Stimulated activated CD8-positive, alpha-beta memory T cell treated with anti-CD3 and anti-CD28 coated beads, Interleukin-12 subunit alpha, Interleukin-12 subunit beta, amount 100 ng/mL, for 24 hours (primary cell): ENCODE data around the gene BAZ1B.
A peak's percentile ranks its signal among the peaks of the same experiment; 100 is the strongest.
"Not testable (repeated sequence)": the region's sequence is repeated elsewhere in the genome, so short reads cannot be mapped to it uniquely, and the experiment has no call there.

ENCODE experiments used
- DNase-seq: peaks from one replicate; pipeline ENCODE4 v3.0.0-alpha.2; 2020; ENCODE audit errors: extremely low read depth

BAZ1B gene

GRCh38 chr7:73538510-73538909 is 16.4 kb upstream of the BAZ1B start:
- not testable (repeated sequence) for DNase-seq

DNA sequence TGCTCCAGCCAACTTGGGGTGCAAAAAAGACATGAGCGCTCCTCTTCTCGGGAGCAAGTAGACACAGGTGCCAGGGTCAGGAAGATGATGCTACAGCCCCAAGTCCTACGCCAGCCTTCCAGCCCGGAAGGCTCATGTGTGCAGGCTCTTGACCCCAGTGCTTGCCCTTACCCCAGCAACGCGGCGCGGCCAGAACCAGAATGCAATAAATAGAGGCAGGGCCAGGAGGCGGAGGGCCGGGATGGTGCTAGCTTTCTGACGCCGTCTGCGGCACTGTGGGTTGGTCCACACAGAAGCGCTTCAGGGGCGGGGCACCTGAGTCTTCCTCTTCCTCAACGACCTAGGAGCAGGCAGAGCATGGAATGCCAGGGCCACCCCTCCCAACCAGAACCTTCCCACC is 15.0 kb upstream of the BAZ1B start:
- no peak for DNase-seq

- DNase-seq, result no peak
Measured at GRCh38 chr7:73536479-73536878, 14.4 kb upstream of the BAZ1B start.

GRCh38 chr7:73535918-73536317 is 13.8 kb upstream of the BAZ1B start:
- DNase-seq, result not testable (repeated sequence)

GRCh38 chr7:73533742-73534141 is 11.6 kb upstream of the BAZ1B start:
- DNase-seq, result no peak

DNA sequence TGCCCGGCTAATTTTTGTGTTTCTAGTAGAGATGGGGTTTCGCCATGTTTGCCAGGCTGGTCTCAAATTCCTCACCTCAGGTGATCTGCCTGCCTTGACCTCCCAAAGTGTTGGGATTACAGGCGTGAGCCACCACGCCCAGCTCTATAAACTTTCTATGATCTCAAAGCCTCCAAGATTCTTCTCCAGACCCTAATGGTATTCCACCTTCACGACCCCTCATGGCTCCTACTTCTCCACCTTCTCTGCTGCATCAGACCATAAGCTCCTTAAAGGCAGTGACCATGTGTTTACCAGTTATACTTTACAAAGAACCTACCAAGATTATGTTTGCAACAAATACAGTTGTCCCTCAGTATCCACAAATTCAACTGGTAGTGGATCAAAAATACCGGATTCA is 10.1 kb upstream of the BAZ1B start:
- no peak for DNase-seq

GRCh38 chr7:73530800-73531199 is 8.7 kb upstream of the BAZ1B start:
- DNase-seq, result no peak

DNA sequence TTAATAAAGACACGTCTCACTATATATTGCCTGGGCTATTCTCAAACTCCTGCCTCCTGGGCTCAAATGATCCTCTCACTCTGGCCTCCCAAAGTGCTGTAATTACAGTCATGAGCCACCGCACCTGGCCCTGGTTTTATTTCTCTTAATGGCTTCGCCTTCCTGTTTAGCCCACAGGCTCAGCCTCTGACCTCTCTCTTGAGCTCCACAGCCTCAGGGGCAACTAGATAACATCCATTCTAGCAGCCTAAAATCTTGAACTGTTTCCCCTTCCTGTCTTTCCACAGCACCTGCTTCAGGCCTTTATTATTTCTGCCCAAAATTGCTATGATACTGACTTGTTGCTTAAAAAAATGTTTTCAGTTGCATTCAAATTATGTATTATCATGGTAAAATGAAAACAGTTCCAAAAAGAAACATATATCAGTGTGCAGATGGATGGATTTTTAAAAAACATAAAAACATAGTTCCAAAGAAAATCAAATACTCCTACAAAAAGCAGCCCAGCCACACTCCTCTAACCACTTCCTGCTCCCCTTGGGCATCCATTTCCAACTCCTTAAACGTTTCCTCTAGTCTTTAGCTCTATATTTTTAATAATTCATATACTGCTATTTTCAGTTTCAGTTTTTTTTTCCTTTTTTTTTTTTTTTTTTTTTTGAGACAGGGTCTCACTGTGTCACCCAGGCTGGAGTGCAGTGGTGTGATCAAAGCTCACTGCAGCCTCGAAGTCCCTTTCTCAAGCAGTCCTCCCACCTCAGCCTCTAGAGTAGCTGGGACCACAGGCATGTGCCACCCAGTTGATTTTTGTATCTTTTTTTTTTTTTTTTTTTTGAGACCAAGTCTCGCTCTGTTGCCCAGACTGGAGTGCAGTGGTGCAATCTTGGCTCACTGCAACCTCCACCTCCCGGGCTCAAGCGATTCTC is 5.1 kb upstream of the BAZ1B start:
- DNase-seq, result no peak

- DNase-seq, result not testable (repeated sequence)
Measured at GRCh38 chr7:73526158-73526494, 4.0 kb upstream of the BAZ1B start.

GRCh38 chr7:73521636-73522104 is 423 bp downstream of the BAZ1B start:
- peak; percentile 40 for DNase-seq

GRCh38 chr7:73520673-73521635 is 1.1 kb downstream of the BAZ1B start:
- DNase-seq, result no peak

- no peak for DNase-seq
Measured at GRCh38 chr7:73519867-73520672, 2.0 kb downstream of the BAZ1B start.

- DNase-seq, result no peak
Measured at GRCh38 chr7:73518470-73518869, 3.6 kb downstream of the BAZ1B start.

- no peak for DNase-seq
Measured at GRCh38 chr7:73517241-73517995, 4.7 kb downstream of the BAZ1B start.

GRCh38 chr7:73515178-73515577 is 6.9 kb downstream of the BAZ1B start:
- DNase-seq, result no peak

DNA sequence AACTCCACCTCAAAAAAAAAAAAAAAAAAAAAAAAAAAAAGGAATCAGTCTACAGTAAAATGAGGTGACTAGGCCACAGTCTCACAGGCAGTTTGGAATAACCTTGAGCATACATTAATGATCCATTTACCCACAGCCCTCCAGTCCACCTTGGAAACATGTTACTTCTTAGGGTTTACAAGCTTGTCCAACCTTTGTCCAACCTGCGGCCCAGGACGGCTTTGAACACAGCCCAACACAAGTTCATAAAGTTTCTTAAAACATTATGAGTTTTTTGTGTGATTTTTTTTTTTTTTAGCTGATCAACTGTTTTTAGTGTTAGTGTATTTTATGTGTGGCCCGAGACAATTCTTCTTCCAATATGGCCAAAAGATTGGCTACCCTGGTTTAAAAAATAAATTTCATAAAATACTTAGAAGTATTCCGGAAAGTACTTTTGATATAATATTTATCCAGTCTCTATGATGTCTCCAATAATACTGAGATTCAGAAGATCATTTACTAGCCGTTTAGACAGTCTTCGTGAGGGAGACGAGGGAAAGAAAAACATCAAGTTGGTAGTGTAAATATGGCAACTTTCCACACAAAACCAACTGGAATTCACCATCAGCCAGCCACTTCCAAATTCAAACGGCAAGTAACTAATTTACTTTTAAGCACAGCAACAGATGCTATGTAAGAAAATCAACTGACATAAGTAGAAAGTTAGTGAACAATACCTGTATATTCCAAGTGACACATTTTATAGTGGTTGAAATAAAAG is 9.9 kb downstream of the BAZ1B start:
- no peak for DNase-seq

DNA sequence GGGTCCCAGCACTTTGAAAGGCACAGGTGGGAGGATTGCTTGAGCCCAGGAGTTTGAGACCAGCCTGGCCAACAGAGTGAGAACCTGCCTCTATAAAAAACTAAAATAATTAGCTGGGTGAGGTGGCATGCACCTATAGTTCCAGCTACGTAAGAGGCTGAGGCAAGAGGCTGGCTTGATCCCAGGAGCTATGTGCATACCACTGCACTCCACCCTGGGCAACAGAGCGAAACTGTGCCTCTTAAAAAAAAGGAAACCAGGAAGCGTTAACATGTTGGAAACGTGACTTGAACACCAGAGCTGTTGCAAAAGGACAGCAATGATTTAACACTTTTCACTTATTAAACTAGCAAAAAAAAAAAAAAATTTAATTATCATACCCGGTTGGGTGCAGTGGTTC is 12.6 kb downstream of the BAZ1B start:
- no peak for DNase-seq

DNA sequence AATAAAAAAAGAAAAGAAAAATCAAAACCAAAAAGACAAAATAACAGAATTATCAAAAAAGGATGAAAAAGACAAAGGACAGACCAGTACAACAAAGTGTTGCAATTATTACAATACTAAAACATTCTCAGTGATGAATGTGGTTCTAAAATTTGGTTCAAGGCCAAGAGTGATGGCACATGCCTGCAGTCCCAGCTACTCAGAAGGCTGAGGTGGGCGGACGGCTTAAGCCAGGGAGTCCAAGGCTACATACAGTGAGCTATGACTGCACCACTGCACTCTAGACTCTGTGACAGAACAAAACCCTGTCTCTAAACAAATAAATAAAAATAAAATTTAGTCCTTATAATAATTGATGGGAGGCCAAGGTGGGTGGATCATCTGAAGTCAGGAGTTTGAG is 14.5 kb downstream of the BAZ1B start:
- no peak for DNase-seq

GRCh38 chr7:73504920-73505319 is 17.2 kb downstream of the BAZ1B start:
- DNase-seq, result no peak

GRCh38 chr7:73504017-73504416 is 18.1 kb downstream of the BAZ1B start:
- DNase-seq, result no peak
